Measurements from ENCODE around the gene SLC1A2.

DNA sequence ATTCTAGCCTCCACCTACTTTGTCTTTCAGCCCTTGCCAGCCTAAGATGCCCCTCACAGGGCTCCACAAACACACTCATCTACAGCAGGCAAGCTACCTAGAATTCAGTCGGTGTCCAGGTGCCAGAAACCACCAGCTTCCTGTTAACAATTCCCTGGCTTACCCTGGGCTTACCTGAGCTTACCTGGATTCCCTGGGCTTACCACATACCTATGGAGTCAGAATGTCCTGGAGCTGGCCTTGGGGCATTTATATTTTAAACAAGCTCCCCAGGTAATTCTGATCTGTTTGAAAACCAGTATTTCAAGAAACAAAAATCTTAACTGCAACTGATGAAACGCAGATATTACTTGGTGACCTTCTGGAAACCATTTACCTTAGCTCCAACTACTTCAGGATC lies 123.6 kb downstream of the SLC1A2 start:
- TF ChIP-seq CTCF (IDR thresholded peaks at IDR 0.05), result no peak
- no peak for TF ChIP-seq POLR2A (IDR thresholded peaks at IDR 0.05)

All from lower leg skin (tissue), 3 donors.